NB4 (cell line): ENCODE results near the gene RPTOR.

Source experiments
- CTCF ChIP-seq: IDR thresholded peaks from one replicate; pipeline ENCODE4 v1.5.1; 2012; ENCODE audit warnings: low read depth, low read length
- MYC ChIP-seq: IDR thresholded peaks from 2 replicates; pipeline ENCODE4 v1.6.1; 2011; ENCODE audit warnings: low read depth, low read length
- POLR2A ChIP-seq: IDR thresholded peaks from 2 replicates; pipeline ENCODE4 v1.6.1; 2011; ENCODE audit warnings: mild to moderate bottlenecking; ENCODE audit not compliant: insufficient read length; ENCODE audit errors: extremely low read depth
- TF ChIP-seq, protein P1 (sequence below): IDR thresholded peaks from 2 replicates; pipeline ENCODE4 v1.6.1; 2011; ENCODE audit warnings: low read depth, low read length

- TF ChIP-seq CTCF (no peak), POLR2A (no peak), MYC (no peak)
- TF ChIP-seq, protein P1, sequence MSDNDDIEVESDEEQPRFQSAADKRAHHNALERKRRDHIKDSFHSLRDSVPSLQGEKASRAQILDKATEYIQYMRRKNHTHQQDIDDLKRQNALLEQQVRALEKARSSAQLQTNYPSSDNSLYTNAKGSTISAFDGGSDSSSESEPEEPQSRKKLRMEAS = no peak
Observed at GRCh38 chr17:80998118-80998747, 453.6 kb downstream of the RPTOR start.
